ENCODE data around the gene C10orf90. TPM values are rescaled to one million over a fixed set of nuclear protein-coding genes. Genes with fewer than 3 reads are reported as not detected.
A peak's percentile ranks its signal among the peaks of the same experiment; 100 is the strongest.

C10orf90 gene
- total and polyA plus RNA-seq, 2 experiments from 2014 or later = 0.20 TPM; not detected in 1

DNA sequence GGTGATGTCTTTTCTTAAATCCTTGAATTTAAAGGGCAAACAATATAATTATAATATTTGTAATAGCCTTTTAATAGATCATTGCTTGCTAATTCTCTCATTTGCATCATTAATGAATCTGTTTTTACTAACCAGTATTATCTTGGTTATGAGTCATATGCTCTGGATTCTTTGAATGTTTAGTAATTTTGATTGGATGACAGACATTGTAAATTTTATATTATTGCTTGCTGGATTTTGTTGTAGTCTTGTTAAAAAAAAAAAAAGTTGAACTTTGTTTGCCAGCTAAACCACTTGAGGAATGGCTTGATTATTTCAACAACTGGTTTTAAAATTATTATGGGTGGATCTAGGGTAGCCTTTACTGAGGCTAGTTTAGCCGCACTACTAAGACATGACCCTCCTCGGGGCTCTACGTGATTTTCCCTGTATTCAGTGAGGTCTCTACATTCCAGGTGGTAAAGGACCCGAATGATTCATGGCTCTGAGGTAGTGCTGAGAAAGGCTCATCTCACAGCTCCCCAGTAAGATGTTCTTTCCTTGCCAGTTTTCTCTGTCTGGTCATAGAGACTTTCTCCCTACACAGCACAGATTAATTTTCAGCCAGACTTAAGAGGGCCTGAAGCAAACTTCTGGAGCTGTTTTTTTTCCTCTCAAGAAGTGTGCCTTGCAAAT lies 8.5 kb downstream of the C10orf90 start:
- Histone ChIP-seq H3K27ac (no peak overlapping the region), H3K4me2 (no peak overlapping the region), H2AFZ (no peak overlapping the region), H3K4me1 (ENCODE audit: insufficient read depth) (no peaks in the 10 kb centered on the region), H3K9me2 (replicated peaks; ENCODE audit: insufficient read depth) (no peaks in the 10 kb centered on the region), H3K9me3 (ENCODE audit: low read depth) (no peaks in the 10 kb centered on the region), H3K4me3 (no peak overlapping the region), H3K27me3 (no peaks in the 10 kb centered on the region), H4K20me1 (ENCODE audit: insufficient read depth, poor library complexity, severe bottlenecking) (no peaks in the 10 kb centered on the region), H3K79me2 (no peaks in the 10 kb centered on the region), H3K36me3 (replicated peaks; ENCODE audit: insufficient read depth, low read depth) (no peaks in the 10 kb centered on the region)
- TF ChIP-seq EZH2 (IDR thresholded peaks at IDR 0.05; ENCODE audit: borderline replicate concordance) (no peak), EZH2phosphoT487 (IDR thresholded peaks at IDR 0.05; ENCODE audit: low read depth, severe bottlenecking, unreplicated experiment) (no peak)
- TF ChIP-seq, protein P1, sequence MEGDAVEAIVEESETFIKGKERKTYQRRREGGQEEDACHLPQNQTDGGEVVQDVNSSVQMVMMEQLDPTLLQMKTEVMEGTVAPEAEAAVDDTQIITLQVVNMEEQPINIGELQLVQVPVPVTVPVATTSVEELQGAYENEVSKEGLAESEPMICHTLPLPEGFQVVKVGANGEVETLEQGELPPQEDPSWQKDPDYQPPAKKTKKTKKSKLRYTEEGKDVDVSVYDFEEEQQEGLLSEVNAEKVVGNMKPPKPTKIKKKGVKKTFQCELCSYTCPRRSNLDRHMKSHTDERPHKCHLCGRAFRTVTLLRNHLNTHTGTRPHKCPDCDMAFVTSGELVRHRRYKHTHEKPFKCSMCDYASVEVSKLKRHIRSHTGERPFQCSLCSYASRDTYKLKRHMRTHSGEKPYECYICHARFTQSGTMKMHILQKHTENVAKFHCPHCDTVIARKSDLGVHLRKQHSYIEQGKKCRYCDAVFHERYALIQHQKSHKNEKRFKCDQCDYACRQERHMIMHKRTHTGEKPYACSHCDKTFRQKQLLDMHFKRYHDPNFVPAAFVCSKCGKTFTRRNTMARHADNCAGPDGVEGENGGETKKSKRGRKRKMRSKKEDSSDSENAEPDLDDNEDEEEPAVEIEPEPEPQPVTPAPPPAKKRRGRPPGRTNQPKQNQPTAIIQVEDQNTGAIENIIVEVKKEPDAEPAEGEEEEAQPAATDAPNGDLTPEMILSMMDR (IDR thresholded peaks at IDR 0.05; ENCODE audit: poor library complexity) = no peak
- WGBS (ENCODE audit: low lambda C conversion rate, missing lambda C conversion rate) = 80% methylated on average over 4 of the region's 4 CpGs
- DNase-seq (ENCODE audit: low spot score) = peak; percentile 7

GRCh38 chr10:126661356-126661755 lies 9.1 kb downstream of the C10orf90 start:
- no peaks in the 10 kb centered on the region for H3K27me3 ChIP-seq
- no peaks in the 10 kb centered on the region for H3K79me2 ChIP-seq
- H3K36me3 ChIP-seq (replicated peaks; ENCODE audit: insufficient read depth, low read depth) = no peaks in the 10 kb centered on the region
- H3K4me3 ChIP-seq = no peak overlapping the region
- TF ChIP-seq EZH2 (IDR thresholded peaks at IDR 0.05; ENCODE audit: borderline replicate concordance) (no peak), EZH2phosphoT487 (IDR thresholded peaks at IDR 0.05; ENCODE audit: low read depth, severe bottlenecking, unreplicated experiment) (no peak)
- TF ChIP-seq, protein P1 (IDR thresholded peaks at IDR 0.05; ENCODE audit: poor library complexity) = no peak
- H3K4me1 ChIP-seq (ENCODE audit: insufficient read depth) = no peaks in the 10 kb centered on the region
- H3K9me3 ChIP-seq (ENCODE audit: low read depth) = no peaks in the 10 kb centered on the region
- no peaks in the 10 kb centered on the region for H3K9me2 ChIP-seq (replicated peaks; ENCODE audit: insufficient read depth)
- no peak overlapping the region for H3K4me2 ChIP-seq
- no peak overlapping the region for H3K27ac ChIP-seq
- H4K20me1 ChIP-seq (ENCODE audit: insufficient read depth, poor library complexity, severe bottlenecking) = no peaks in the 10 kb centered on the region
- no peak for DNase-seq (ENCODE audit: low spot score)
- H2AFZ ChIP-seq = no peak overlapping the region
- 92% methylated on average over 1 of the region's 1 CpG for WGBS (ENCODE audit: low lambda C conversion rate, missing lambda C conversion rate)

- no peak for TF ChIP-seq EZH2phosphoT487 (IDR thresholded peaks at IDR 0.05; ENCODE audit: low read depth, severe bottlenecking, unreplicated experiment)
- TF ChIP-seq EZH2 (IDR thresholded peaks at IDR 0.05; ENCODE audit: borderline replicate concordance) = no peak
- TF ChIP-seq, protein P1 (IDR thresholded peaks at IDR 0.05; ENCODE audit: poor library complexity) = no peak
- Histone ChIP-seq H3K4me2 (no peak overlapping the region), H3K27ac (no peak overlapping the region), H3K4me1 (ENCODE audit: insufficient read depth) (no peaks in the 10 kb centered on the region), H3K9me2 (replicated peaks; ENCODE audit: insufficient read depth) (no peaks in the 10 kb centered on the region), H3K9me3 (ENCODE audit: low read depth) (no peaks in the 10 kb centered on the region), H3K79me2 (no peaks in the 10 kb centered on the region), H3K4me3 (no peak overlapping the region), H2AFZ (no peak overlapping the region), H3K36me3 (replicated peaks; ENCODE audit: insufficient read depth, low read depth) (no peaks in the 10 kb centered on the region), H3K27me3 (no peaks in the 10 kb centered on the region), H4K20me1 (ENCODE audit: insufficient read depth, poor library complexity, severe bottlenecking) (no peaks in the 10 kb centered on the region)
- no peak for DNase-seq (ENCODE audit: low spot score)
- 81% methylated on average over 4 of the region's 4 CpGs for WGBS (ENCODE audit: low lambda C conversion rate, missing lambda C conversion rate)
Measured at GRCh38 chr10:126659750-126660149, 10.7 kb downstream of the C10orf90 start.

Data from hepatocyte (in vitro differentiated cells).